NB4 (cell line): ENCODE results near the gene NAALADL2.

Experiments used
- DNase-seq: peaks from one replicate; pipeline ENCODE4 v3.0.0; 2010; ENCODE audit warnings: low read depth
- H3K4me3 ChIP-seq: one replicate; pipeline ENCODE4 v1.5.1; 2011; ENCODE audit warnings: mild to moderate bottlenecking, low read depth, low read length, moderate library complexity
- CTCF ChIP-seq: IDR thresholded peaks from one replicate; pipeline ENCODE4 v1.5.1; 2012; ENCODE audit warnings: low read depth, low read length
- MYC ChIP-seq: IDR thresholded peaks from 2 replicates; pipeline ENCODE4 v1.6.1; 2011; ENCODE audit warnings: low read depth, low read length
- POLR2A ChIP-seq: IDR thresholded peaks from 2 replicates; pipeline ENCODE4 v1.6.1; 2011; ENCODE audit warnings: mild to moderate bottlenecking; ENCODE audit not compliant: insufficient read length; ENCODE audit errors: extremely low read depth
- TF ChIP-seq, protein P1 (sequence below): IDR thresholded peaks from 2 replicates; pipeline ENCODE4 v1.6.1; 2011; ENCODE audit warnings: low read depth, low read length

The NAALADL2 gene

DNA sequence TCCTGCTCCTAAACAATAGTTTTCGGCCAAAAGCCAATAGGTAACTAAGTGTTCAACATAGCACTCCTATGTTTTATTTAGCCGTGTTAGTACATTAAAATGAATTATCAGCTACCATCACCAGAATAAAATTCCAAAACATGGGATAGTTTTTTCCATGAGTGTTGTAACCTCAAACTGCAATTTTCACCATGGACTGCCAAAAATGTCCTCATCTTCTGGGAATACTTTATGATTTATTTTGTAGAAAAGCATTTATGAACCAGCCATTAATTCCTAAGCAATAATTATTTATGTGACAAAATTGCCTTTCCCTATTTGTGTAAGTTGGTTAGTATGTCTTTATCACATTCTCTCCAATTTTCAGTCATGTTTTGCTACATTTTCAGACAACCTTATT is 438.1 kb downstream of the NAALADL2 start:
- TF ChIP-seq, protein P1, sequence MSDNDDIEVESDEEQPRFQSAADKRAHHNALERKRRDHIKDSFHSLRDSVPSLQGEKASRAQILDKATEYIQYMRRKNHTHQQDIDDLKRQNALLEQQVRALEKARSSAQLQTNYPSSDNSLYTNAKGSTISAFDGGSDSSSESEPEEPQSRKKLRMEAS: no peak
- TF ChIP-seq CTCF: no peak
- no peak for TF ChIP-seq MYC
- no peak for TF ChIP-seq POLR2A
- no peak overlapping the region for H3K4me3 ChIP-seq
- no peak for DNase-seq

DNA sequence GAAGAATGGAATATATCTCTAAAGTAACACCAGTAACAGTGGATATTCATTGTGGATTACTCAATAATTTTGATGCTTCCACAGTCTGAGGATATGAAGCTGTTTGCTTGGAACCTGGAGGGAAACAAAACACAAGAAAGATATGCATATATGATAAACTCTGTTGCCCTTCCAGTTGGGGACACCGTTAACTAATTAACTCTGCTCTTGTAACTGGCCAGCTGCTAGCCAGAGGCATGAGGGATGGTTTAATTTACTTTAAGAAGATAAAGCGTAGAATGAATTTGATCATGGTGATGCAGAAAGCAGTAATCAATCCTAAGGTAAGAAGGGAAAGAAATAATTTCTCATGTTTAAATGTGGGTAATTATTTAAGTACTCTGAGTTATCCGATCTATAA is 442.6 kb downstream of the NAALADL2 start:
- no peak overlapping the region for H3K4me3 ChIP-seq
- TF ChIP-seq MYC (no peak), POLR2A (no peak), CTCF (no peak)
- TF ChIP-seq, protein P1: no peak
- no peak for DNase-seq

DNA sequence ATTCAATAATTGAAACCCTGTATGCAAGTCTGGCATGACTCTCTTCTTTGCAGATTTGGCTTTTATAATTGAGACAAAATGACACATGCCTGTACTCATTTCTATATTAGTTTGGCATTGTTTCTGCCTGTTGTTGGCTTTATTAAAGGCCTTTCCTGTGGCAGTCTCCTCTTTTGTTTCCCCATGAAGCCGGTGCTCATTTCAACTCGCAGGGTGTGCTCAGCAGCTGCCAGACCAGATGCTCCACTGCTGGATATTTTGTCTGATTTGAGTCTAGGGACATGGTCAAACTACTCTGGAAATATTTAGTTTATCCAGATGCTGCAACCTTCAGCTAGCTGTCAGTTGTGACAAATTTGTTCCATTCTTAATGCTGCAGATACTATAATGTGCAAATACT is 445.3 kb downstream of the NAALADL2 start:
- DNase-seq: no peak
- no peak overlapping the region for H3K4me3 ChIP-seq
- no peak for TF ChIP-seq MYC
- TF ChIP-seq, protein P1: no peak
- TF ChIP-seq POLR2A: no peak
- TF ChIP-seq CTCF: no peak

DNA sequence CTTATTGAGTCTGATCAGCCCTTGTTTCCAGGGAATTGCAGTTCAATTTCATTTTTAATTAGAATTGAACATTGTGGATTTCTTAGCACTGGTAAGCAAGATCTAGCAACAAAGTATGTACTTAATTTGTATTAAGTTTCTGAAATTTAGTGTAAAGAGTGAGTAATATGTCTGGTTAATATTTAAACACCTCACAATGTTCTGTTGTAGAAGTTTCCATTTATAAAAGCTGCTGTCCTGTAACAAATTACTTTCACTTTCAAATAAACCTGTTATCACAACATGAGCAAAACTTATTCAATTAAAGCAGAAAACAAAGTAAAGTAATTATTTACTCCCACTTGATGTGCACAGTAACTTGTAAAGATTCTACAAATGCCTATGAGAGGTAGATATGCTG is 448.5 kb downstream of the NAALADL2 start:
- no peak overlapping the region for H3K4me3 ChIP-seq
- no peak for TF ChIP-seq CTCF
- no peak for TF ChIP-seq POLR2A
- TF ChIP-seq, protein P1: no peak
- no peak for TF ChIP-seq MYC
- DNase-seq: no peak

GRCh38 chr3:175308097-175308496 is 449.0 kb downstream of the NAALADL2 start:
- H3K4me3 ChIP-seq: no peak overlapping the region
- DNase-seq: no peak
- TF ChIP-seq, protein P1: no peak
- TF ChIP-seq POLR2A (no peak), MYC (no peak), CTCF (no peak)

DNA sequence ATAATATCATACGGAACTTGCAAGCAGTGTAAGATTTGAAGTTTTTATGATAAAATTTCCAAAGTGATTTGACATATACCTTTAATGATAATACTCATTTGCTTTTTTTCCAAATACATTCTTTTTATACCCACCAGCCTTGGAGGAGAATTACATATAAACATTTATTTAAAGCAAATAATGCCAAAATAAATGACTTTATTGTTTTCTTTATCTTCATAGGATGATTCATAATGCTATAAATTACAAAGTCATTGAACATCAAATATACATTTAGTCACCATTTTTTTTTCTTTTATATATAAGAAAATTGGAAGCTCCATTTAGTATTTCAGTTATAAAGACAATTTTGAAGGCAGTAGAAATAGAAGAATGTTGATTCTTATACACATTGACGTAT is 450.9 kb downstream of the NAALADL2 start:
- H3K4me3 ChIP-seq: no peak overlapping the region
- no peak for DNase-seq
- no peak for TF ChIP-seq MYC
- no peak for TF ChIP-seq CTCF
- TF ChIP-seq POLR2A: no peak
- TF ChIP-seq, protein P1: no peak
